ENCODE measurements around the gene SMYD1.

SMYD1 gene

GRCh38 chr2:88090446-88091283, 23.0 kb downstream of the SMYD1 start:
- DNase-seq: no peak

GRCh38 chr2:88091943-88092342, 24.3 kb downstream of the SMYD1 start:
- DNase-seq: no peak

DNA sequence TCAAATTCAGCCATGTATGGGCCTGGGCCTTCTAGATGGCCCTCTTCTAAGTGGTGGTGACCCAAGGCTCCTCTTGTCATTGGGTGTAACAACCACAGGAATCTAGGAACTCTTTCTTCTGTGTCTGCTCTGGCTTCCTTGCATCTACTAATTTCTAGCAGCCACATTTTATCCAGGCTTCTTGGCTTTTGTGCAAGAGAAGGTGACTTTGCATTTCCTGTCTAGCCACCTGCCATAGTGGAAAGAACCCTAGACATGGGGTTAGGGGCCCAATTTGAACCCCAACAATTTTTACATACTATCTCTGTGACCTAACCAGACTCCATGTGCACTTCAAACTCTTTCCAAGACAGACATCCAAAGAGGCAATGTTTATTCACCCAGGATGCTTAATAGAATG, 25.1 kb downstream of the SMYD1 start:
- DNase-seq: no peak

DNA sequence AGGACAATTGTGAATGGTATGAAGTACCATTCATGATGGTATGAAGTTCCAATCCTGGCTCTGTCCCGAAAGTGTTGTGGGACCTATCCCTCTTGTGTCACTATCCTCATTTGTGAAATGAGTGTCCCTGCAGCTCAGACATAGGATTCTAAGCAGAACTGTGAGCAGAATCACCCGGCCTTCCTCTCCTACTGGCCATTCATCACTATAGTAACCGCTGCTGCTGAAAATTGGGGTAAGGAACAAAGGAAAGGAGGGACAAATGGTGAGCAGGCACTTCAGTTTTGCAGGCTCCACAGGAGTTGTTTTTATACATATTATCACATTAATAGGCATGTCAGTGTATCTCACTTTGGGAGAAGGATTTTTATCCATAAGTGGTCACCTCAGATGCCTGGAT, 27.4 kb downstream of the SMYD1 start:
- no peak for DNase-seq

DNA sequence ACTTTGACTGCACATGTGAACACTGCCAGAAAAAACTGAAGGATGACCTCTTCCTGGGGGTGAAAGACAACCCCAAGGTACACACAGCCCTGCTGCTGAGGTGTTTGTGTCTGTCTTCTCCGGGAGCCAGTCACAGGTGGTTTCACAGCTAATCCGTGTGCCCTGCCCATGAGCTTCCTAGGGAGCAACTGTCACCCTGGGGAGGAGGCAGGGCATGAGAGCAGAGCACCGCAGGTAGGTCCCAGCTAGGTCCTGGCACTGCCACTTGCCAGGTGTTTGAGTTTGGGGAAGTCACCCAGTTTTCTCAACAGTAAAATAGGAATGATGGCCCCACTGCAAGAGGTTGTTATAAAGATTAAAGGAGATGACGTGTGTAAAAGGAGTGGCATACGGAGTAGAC, 29.1 kb downstream of the SMYD1 start:
- no peak for DNase-seq

- no peak for DNase-seq
These were observed 29.6 kb downstream of the SMYD1 start for GRCh38 chr2:88097192-88097591.

DNA sequence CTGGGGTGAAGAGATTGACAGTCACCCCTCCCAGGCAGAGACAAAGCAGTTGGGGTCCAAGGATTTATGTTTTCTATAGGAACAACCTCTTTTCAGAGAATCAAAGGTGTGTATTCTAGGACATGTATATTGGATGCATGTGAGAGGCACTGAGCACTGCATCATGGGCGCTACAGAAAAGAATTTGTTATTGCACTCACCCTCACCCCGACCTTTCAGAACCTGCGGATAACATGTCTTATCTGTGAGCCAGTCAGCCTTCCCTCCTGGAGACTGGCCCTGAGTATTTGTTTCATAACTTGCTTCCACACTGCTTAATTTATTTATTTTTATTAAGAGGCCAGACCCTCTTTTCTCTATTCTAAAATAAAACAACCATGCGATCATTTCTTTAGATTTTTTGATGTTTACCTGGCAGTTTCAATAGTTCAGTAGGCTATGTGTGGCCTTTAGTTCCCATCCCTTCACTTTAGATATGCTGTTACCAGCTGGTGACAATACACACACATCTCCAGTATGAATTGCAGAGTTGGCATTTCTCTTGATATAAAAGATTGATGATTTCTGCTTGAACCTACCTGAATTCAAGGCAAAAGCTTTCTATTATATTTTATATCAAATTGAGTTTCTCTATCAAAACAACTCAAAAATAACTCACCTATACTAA, 30.4 kb downstream of the SMYD1 start:
- DNase-seq: no peak

- DNase-seq: no peak
These were observed 30.9 kb downstream of the SMYD1 start for GRCh38 chr2:88098558-88098900.

DNA sequence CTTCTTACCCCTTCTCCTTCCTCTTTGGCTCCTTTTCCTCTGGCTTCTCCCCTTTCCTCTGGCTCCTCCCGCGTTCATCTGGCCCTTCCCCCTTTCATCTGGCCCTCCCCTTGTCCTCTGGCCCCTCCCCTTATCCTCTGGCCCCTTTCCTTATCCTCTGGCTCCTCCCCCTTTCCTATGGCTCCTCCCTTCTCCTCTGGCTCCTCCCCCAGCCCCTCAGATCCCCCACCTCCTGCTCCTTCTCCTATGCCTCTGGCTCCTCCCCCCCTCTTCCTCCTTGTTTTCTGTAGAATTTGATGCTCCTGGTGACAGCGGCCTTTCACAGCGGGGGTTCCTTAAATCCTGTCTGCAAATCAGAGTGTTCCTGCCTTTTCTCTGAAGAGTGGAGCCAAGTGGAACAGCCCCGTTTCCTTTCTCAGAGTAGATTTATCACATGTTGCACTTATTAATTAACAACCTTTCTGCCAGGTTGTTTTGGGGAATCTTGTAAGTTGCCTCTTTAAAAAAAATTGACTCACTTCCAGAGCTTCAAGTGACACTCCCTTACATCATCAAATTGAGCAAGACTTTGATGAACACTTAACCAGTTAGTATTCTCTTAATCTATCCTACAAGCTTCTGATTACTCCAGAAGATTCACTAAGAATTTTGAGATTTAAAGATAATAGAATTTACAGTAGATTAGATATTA, 32.3 kb downstream of the SMYD1 start:
- DNase-seq: no peak

DNA sequence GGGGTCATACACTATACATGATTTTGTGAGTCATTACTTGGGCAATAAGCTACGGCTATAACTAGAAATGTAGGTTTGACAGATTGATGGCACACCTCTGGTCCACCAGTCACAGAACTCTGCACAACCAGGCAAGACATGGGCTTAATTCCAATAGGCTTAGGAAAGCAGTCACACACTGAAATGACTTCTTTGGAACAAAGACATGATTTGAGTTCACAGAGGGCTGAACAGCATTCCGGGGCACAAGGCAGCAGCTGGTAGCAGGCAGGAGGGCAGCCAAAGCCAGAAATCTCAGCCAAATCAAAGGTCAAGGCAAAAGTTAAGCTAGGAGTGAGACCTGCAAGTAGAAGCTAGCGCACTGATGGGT, 32.8 kb downstream of the SMYD1 start:
- no peak for DNase-seq

DNA sequence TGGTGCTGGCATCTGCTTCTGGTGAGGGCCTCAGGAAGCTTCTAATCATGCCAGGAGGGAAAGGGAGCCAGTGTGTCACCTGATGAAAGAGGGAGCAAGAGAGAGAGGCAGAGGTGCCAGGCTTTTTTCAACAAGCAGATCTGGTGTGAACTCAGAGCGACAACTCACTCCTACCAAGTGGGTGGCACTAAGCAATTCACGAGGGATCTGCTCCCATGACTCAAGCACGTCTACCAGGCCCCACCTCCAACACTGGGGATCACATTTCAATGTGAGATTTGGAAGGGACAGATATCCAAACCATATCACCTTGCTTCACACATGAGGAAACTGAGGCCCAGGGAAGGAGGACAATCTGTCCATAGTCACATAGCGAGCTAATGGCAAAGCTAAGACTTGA, 41.2 kb downstream of the SMYD1 start:
- DNase-seq: no peak

DNA sequence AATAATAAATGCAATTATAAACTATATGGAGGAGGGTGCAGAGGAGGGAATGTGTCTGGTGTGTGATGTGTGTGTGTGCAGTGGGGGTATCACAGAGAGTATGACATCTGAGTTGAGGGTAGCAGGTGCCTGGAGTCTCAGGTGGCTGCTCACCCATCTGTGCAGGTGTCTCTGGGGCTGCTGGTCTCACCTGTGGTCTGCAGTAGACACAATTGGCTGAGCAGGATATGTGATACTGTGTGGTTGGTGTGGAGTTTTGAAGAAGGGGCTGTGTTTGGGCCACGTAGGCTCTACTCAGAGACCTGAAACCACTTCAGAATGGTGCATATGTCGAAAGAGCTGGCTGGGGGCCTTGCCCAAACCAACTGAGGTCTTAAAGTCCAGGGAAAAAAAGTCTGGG, 43.2 kb downstream of the SMYD1 start:
- DNase-seq: no peak

DNA sequence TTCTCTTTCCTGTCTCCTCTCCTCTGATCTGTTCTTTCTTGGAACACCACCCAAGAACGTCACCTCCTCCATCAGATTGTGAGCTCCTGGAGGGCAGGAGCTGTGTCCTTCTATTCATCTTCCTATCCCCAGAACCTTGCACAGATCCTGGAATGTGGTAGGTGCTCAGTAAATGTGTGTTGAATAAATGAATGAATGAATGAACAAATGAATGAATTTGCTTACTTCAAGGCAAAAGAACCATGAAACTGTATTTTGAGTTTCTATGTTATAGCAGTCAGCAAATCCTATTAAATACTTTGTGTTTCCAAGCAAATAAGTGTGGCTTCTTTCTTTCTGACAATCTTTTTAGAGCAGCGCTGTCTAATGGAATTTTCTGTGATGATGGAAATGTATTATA, 45.4 kb downstream of the SMYD1 start:
- no peak for DNase-seq

DNA sequence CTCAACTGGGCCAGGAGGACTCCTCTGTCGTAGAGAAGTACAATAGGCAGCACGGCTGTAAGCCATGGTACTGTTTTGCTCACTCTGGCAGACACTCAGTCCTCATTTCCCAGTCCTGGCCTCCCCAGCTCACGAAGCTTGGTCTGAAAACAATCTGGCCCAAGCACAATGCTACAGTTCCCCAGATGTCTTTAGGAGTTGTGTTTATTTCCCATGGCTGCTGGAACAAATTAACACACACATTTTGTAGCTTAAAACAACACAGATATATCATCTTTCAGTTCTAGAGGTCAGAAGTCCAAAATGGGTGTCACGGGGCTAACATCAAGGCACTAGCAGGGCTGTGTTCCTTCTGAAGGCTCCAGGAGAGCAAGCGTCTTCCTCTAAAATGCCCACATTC, 47.3 kb downstream of the SMYD1 start:
- DNase-seq: no peak

DNA sequence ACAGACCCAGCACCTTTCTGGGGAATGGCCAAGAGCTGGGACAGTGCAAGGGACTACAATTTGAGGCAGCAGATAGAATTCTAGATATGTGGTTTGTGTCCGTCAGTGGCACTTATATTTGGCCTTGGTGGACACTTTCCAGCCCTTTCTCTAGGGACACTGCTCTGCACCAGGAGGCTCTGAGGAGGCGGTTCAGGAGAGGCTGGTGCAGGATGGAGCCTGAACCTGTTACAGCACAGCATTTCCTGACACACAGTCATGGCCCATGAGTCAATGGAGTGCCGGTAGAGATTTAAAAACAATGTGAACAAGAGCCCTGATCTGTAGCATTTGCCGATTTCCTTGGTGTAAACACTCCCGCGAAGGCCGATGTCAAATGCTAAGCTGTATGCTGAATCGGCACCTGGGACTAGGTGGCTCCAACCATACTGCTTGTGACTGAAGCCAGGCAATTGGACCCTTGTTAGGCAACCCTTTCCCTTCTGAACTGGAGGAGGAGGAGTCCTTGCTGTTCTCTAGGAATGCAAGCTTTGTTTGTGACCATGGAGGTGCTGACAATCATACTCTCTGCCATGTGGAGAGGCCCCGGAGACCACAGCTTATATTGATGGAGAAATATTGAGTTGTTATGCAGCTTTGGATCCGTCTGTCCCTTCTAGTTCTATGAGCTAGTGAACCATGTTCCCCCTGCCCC, 48.3 kb downstream of the SMYD1 start:
- no peak for DNase-seq

DNA sequence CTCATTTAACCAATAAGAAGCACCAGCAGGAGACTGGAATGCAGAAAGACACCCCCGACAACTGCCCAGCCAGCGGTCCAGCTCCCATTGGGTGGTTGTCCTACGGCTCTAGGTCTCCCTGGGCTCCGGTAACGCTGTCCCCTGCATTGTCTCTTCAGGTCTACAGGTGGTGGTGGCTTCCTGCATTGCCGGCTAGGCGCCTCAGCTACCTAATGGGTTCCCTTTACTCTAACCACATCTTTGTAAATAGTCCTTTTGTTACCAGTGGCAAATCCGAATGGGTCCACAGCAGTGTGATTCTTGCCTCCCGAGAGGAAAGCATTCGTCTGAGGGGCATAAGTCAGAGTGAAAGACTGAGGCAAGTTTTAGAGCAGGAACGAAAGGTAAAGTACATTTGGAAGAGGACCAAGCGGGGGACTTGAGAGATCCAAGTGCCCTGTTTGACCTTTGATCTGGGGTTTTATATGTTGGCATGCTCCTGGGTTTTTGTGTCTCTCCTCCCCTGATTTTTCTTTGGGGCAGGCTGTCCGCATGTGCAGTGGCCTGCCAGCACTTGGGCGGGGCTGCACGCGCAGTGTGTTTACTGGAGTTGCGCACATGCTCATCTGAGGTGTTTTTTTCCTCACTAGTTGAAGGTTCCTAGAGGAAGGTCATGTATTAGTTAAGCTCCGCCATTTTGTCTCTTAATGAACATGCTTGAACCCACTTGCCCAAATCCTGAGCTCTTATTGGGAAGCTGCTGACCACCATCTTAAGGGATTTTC, 49.2 kb downstream of the SMYD1 start:
- DNase-seq: no peak

DNA sequence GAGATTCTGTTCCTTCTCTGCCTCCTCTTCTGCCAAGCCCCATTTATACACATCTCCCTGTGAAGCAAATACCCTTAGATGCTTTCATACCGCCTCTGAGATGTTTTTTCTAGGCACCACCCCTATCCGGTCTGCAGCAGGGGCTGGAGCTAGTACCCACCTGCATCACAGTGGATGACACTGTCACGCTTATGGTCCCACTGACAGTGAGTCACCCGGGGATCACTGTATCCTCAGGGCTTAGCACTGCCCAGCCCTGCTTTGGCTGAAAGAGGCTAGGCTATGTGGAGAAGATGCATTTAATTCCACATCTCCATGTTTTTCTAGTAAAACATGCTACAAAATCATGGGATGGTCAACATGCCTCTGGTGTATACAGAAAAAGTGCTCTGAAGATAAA, 50.3 kb downstream of the SMYD1 start:
- DNase-seq: no peak

DNA sequence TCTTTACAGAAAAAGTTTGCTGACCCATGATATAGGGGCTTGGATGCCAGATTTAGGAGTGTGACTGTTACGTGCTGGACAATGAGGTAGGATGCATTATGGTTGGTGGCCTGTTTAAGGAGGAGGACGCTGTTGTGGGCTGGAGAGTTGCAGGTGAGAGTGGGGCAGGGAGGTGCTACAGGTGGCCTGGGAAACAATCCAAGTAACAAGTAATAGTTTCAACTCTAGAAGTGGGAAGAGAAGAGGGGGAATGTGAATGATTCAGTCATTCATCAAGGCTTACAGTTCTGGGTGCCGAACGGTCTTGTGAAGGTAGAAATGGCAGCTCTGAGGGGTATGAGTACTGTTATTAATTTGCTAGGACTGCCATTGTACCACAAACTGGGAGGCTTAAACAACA, 54.1 kb downstream of the SMYD1 start:
- DNase-seq: no peak

DNA sequence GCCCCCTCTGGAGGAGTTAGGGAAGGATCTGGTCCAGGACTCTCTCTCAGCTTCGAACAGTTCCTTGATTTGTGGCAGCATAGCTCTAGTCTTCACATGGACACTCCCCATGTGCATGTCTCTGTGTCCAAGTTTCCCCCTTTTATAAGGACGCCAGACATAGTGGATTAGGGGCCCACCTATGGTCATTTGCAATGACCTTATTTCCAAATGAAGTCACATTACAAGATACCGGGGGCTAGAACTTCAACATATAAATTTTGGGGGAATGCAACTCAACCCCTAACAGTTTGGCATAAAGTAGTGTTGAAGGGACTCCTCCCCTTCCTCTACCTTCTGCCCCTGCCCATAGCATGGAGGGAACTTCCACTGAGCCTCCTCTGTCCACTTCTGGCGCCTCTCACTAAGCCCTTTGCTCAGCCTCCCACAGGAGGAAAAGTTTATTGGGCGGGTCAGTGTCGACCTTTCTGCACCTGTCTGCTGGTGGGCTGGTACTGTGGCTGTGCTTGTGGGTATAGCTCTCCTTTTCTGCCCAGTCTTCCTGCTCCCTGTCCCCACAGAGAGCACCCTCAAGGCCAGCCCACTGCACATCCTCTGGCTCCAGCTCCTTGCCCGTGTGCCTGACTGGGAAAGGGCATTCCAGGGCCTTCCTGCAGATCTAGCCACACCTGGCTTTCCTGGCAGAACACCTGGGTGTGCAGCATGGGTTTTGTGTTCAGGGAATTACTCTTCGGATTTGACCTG, 54.7 kb downstream of the SMYD1 start:
- no peak for DNase-seq

GRCh38 chr2:88123164-88123974, 55.7 kb downstream of the SMYD1 start:
- DNase-seq: no peak

Measured in NCI-H345 (cell line).